Stimulated activated CD4-positive, alpha-beta T cell treated with anti-CD3 and anti-CD28 coated beads, Interleukin-2, amount 100 ng/mL, for 4 hours (primary cell): ENCODE measurements around the gene RAB23.

Source experiments
- DNase-seq: peaks from one replicate; pipeline ENCODE4 v3.0.0-alpha.2; 2020; ENCODE audit warnings: low read depth

The RAB23 gene

GRCh38 chr6:57180596-57180995, 41.5 kb downstream of the RAB23 start:
- no peak for DNase-seq

DNA sequence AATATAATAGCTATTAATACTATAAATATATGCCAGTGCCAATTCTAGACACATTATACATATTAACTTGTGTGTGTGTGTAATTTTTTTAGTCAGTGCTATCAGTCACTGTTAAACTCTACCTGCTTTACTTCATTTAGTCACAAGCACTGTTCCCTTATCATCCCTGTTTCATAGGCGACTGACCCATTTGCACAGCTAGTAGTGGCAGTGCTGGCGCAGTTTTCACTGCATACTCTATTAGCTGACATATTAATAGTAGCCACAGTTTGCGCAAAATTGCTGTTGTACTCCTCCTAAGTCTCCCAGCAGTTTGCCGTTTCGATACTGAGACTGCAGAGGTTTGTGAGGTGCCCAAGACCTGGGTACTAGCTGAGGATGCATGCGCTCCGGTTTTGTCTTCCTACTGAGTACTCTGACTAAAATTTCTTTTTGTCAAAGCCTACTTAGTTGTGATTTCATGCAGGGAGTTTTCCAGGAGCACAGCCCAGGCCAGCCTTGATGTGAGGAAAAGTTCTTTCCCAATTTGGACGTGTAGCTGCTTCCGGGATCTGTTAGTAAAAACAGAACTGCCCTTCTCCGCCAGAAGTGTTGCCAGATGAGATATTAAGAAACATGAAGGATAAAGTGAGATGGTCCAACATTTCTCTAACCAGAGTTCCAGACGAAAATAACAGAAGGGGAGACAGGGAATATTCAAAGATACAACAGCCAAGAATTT, 44.4 kb downstream of the RAB23 start:
- DNase-seq = no peak

GRCh38 chr6:57174511-57174907, 47.6 kb downstream of the RAB23 start:
- DNase-seq = no peak

GRCh38 chr6:57173886-57174510, 48.1 kb downstream of the RAB23 start:
- no peak for DNase-seq

DNA sequence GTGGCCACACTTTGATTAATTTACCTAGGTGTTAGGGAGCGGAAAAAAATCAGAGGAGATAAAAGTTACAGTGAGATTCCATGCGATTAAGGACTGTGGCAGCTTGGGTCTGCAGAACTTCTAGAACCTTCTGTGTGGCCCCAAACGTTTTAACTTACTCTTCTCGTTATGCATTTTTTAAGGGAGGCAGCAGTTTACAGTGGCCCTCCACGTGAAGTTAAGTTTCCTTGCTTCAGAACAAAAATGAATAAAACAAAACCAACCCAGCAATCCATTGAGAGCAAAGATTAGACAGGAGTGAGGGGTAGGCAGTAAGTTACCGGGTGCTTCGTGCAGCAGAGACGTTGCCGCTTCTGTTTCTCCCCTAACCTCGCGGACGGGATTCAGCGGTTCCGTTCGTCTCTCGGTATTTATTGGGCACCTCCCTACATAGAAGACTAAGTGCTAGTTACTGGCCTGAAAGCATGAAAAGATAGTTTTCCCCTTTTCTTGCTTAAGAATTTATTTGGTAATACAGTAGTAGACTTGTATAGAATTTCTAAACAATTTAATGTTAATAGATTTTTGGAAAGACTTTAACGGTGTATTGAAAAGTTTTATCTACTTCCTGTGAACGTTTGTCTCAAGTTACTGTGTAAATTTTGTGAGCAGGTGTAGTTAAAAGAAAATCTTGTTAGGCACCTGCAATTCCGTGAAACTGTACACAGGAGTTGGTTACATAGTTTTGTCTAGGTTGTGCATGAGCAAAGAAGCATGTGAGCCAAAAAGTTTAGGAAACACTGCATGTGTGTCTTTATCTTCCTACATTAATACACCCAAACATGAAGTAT, 48.8 kb downstream of the RAB23 start:
- DNase-seq = peak; percentile 6

- DNase-seq = peak; percentile 84
These were observed 49.7 kb downstream of the RAB23 start, which contains the start of gene BAG2 for GRCh38 chr6:57172136-57173055. BAG2 (plus strand) TSS chr6:57172326; CDS start chr6:57172698, 372 bp downstream.

DNA sequence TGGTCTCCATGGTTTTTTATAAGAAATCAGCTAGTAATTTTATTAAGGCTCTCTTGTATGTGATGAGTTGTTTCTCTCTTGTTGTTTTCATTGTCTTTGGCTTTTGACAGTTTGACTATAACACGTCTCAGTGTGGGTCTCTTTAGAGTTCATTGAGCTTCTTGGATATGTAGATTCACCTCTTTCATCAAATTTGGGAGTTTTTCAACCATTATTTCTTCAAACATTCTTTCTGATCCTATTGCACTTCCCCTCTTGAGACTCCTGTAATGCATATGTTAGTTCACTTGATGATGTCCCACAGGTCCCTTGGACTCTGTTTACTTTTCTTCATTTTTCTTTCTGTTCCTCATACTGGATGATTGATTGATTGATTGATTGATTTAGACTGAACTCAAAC, 57.0 kb downstream of the RAB23 start:
- no peak for DNase-seq

- no peak for DNase-seq
These were observed 58.2 kb downstream of the RAB23 start for GRCh38 chr6:57163956-57164355.

- no peak for DNase-seq
These were observed 59.6 kb downstream of the RAB23 start for GRCh38 chr6:57162516-57162915.

DNA sequence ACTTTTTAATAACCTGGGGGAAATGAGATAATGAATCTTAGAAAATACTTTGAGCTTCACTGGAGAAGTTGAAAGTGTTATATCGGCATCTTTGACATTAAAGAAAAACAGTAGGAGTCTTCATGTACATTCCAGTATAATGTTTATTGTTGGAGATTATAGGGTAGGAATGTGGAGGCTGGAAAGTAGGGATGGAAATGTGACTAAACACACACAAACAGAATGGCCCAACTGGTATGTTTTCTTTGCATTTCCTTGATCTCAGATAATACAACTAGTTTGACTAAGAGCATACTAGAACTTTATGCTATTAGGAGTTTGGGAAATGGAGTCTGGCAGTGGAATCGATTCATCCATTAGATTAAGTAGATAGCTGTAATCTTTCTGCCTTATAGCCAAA, 60.1 kb downstream of the RAB23 start:
- DNase-seq = no peak

- no peak for DNase-seq
These were observed 63.0 kb downstream of the RAB23 start for GRCh38 chr6:57159127-57159526.

- no peak for DNase-seq
These were observed 63.4 kb downstream of the RAB23 start for GRCh38 chr6:57158658-57159057.

DNA sequence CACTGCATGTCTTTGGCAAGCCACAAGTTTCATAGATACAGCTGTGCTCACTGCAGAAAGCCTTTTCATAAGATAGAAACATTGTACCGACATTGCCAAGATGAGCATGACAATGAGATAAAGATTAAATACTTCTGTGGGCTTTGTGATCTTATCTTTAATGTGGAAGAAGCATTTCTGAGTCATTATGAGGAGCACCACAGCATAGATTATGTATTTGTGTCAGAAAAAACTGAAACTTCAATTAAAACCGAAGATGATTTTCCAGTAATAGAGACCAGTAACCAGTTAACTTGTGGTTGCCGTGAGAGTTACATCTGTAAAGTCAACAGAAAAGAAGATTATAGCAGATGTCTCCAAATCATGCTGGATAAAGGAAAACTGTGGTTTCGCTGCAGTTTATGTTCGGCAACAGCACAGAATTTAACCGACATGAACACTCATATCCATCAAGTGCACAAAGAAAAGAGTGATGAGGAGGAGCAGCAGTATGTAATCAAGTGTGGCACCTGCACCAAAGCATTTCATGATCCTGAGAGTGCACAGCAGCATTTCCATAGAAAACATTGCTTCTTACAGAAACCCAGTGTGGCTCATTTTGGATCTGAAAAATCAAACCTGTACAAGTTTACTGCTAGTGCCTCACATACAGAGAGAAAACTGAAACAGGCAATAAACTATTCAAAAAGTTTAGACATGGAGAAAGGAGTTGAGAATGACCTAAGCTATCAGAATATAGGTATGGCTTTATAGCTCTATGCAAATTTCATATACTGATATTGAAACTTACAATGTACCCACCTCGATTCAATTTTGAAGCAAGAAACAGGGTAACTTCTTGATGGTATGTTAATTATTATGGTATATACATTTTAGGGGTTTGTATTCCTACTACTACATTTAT, 73.9 kb downstream of the RAB23 start:
- no peak for DNase-seq

- no peak for DNase-seq
These were observed 74.7 kb downstream of the RAB23 start for GRCh38 chr6:57147401-57147800.

DNA sequence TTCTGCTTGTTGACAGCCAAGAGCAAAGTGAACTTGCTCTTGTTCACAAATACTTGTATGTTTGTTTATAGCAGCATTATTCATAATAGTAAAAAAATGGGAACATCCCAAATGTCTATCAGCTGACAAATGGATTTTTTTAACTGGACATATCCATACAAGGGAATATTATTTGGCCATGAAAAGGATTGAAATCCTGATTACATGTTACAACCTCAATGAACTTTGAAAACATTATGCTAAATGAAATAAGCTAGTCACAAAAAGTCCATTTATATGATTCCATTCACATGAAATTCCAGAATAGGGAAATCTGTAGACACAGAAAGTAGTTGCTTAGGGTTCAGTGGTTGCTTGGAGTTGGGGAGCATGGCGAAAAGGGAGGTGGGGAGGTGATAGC, 78.4 kb downstream of the RAB23 start:
- DNase-seq = no peak

DNA sequence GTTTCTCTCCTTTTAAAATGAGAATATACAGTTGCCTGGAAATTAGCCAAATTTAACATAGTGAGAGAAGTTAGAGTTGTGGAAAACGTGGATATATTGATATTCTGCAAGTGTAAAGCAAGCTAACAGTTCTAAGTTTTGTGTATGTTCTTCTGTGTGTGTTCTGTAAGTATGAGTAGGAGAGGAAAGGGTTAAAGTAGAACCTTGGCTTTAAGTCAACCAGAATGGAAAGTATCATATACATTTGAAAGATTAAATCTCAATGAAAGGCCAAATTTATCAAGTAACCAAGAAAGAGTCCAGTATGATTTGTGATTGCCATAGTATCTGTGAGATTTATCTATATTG, 80.0 kb downstream of the RAB23 start:
- DNase-seq = no peak

DNA sequence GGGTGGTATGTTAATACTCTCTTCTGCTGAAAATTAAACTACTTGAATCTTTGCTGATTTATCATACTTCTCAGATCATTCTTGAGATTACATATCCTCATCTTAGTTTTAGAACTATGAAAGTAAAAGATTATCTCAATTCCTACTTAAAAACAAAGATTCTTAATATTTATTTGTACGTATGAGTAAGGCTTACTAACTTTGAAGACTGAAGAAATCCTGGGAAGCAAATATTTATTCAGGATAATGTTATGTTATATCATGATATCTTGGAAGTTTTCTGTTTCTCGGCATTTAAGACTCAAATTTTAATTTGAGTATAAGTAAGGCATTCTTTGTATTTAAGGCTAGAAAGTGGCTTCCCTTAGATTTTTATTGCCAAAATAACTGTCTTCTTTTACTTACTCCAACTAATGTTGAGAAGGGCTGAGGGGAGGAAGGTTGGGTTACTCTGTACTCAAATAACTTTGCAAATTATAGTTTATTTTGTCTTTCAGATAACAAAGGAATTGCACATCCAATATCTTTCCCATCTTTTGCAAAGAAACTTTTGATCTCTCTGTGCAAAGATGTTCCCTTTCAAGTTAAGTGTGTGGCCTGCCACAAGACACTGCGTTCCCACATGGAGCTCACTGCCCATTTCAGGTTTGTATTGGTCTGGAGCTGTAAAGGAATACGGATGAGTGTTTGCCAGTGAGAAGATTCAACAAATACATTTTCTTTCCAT, 80.5 kb downstream of the RAB23 start:
- no peak for DNase-seq

- no peak for DNase-seq
These were observed 84.1 kb downstream of the RAB23 start for GRCh38 chr6:57138026-57138425.

GRCh38 chr6:57137350-57137749, 84.8 kb downstream of the RAB23 start:
- no peak for DNase-seq
